Measurements from ENCODE around the gene SYNGAP1. TPM values are rescaled to one million over a fixed set of nuclear protein-coding genes. Genes with fewer than 3 reads are reported as not detected.

Gene SYNGAP1
- total and polyA plus RNA-seq, 9 of the 15 experiments (the other 6 are each of a cell fraction or from before 2014, with no cell fraction given): 0.01 to 22.8 (median 3.2) TPM

- TF ChIP-seq SMC3 (conservative IDR thresholded peaks at IDR 0.05; ENCODE audit: insufficient read depth, low read depth, low read length) (peak; percentile 62), MEF2A (IDR thresholded peaks at IDR 0.05; ENCODE audit: control insufficient read depth, low read depth, low read length) (no peak), ARHGAP35 (IDR thresholded peaks at IDR 0.05; ENCODE audit: partially characterized antibody) (no peak), IRF2 (CRISPR knock-in tag; IDR thresholded peaks at IDR 0.05) (no peak), SP1 (CRISPR knock-in tag; IDR thresholded peaks at IDR 0.05) (peak; percentile 77), CREB1 (IDR thresholded peaks at IDR 0.05) (peak; percentile 50; the same call in 1 of the 2 replicates), CREB1 (CRISPR knock-in tag; IDR thresholded peaks at IDR 0.05) (peak; percentile 69; the same call in 1 of the 2 replicates), KLF16 (IDR thresholded peaks at IDR 0.05) (peak; percentile 55; the same call in 1 of the 2 replicates), DEAF1 (CRISPR knock-in tag; IDR thresholded peaks at IDR 0.05) (peak; percentile 55), KLF6 (CRISPR knock-in tag; IDR thresholded peaks at IDR 0.05; ENCODE audit: borderline replicate concordance) (no peak), MEIS2 (IDR thresholded peaks at IDR 0.05; ENCODE audit: partially characterized antibody) (no peak), CBX3 (IDR thresholded peaks at IDR 0.05; ENCODE audit: borderline replicate concordance in 1 of 2, low read length in 2 of 2) (peak in 1 of 2 experiments; percentile 61; a peak in 1 of 3 replicates), NCOA1 (IDR thresholded peaks at IDR 0.05; ENCODE audit: low read depth) (no peak), CTCFL (IDR thresholded peaks at IDR 0.05; ENCODE audit: borderline replicate concordance, insufficient read depth, low read depth, low read length, poor library complexity, severe bottlenecking) (peak; percentile 63), ETS1 (conservative IDR thresholded peaks at IDR 0.05; ENCODE audit: control insufficient read depth, low read depth, low read length) (peak; percentile 83), NCOR1 (IDR thresholded peaks at IDR 0.05) (no peak; the same call in 1 of the 2 replicates), ZNF324 (CRISPR knock-in tag; IDR thresholded peaks at IDR 0.05) (no peak), FOXK1 (CRISPR knock-in tag; IDR thresholded peaks at IDR 0.05; ENCODE audit: borderline replicate concordance) (no peak), ZNF696 (CRISPR knock-in tag; conservative IDR thresholded peaks at IDR 0.05) (no peak), SMAD3 (CRISPR knock-in tag; conservative IDR thresholded peaks at IDR 0.05) (no peak), ZNF239 (CRISPR knock-in tag; IDR thresholded peaks at IDR 0.05) (no peak), MNT (conservative IDR thresholded peaks at IDR 0.05) (peak; percentile 94 to 97)
Measured at GRCh38 chr6:33425668-33426577, 6.1 kb downstream of the SYNGAP1 start (continued).
